Measurements from ENCODE around the gene DNAJC16.

DNA sequence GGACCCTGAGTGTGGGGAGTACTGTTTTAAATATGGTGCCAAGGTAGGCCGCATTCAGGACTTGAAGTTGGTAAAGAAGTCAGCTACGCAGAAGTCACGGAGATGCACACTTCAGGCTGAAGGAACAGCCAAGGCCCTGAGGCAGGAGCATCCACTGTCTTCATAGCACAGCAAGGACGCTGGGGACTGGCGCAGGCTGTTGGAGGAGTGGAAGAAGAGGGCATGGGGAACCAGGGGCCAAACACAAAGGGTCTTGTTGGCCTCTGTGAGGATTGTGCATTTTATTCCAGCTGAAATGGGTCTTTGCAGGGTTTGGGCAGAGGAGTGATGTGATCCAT is 16.6 kb downstream of the DNAJC16 start:
- TF ChIP-seq, protein P1, sequence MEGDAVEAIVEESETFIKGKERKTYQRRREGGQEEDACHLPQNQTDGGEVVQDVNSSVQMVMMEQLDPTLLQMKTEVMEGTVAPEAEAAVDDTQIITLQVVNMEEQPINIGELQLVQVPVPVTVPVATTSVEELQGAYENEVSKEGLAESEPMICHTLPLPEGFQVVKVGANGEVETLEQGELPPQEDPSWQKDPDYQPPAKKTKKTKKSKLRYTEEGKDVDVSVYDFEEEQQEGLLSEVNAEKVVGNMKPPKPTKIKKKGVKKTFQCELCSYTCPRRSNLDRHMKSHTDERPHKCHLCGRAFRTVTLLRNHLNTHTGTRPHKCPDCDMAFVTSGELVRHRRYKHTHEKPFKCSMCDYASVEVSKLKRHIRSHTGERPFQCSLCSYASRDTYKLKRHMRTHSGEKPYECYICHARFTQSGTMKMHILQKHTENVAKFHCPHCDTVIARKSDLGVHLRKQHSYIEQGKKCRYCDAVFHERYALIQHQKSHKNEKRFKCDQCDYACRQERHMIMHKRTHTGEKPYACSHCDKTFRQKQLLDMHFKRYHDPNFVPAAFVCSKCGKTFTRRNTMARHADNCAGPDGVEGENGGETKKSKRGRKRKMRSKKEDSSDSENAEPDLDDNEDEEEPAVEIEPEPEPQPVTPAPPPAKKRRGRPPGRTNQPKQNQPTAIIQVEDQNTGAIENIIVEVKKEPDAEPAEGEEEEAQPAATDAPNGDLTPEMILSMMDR (IDR thresholded peaks at IDR 0.05; ENCODE audit: insufficient read depth, low read length, poor library complexity, severe bottlenecking): no peak
- TF ChIP-seq EZH2phosphoT487 (conservative IDR thresholded peaks at IDR 0.05; ENCODE audit: low read length): no peak

Measured in SU-DHL-6 (cell line).